ENCODE results near the gene CRISPLD2. TPM values are rescaled to one million over a fixed set of nuclear protein-coding genes. Genes with fewer than 3 reads are reported as not detected.

Gene CRISPLD2
- total and polyA plus RNA-seq, 10 donors: 7.9 to 271 (median 75.5) TPM

DNA sequence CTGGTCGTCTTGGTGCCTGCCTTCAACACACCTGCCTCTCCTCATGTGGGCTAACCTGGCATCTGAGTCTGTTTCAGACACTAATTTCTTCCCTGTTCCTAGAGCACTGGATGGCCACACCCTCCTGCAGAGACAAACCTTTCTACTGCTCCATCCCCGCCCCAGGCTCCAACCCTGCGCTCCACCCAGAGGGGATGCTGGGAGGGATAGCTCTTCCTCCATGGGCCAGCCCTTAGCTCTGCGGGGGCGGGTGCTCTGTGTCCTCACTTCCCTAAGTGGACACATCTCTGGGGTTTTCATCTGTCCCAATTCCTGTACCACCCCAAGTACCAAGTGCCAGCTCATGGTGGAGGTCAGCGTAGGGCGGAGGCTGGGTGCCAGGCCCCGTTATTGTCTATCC is 11.0 kb upstream of the CRISPLD2 start:
- no peak for TF ChIP-seq POLR2A (IDR thresholded peaks at IDR 0.05)
- TF ChIP-seq, protein P1, sequence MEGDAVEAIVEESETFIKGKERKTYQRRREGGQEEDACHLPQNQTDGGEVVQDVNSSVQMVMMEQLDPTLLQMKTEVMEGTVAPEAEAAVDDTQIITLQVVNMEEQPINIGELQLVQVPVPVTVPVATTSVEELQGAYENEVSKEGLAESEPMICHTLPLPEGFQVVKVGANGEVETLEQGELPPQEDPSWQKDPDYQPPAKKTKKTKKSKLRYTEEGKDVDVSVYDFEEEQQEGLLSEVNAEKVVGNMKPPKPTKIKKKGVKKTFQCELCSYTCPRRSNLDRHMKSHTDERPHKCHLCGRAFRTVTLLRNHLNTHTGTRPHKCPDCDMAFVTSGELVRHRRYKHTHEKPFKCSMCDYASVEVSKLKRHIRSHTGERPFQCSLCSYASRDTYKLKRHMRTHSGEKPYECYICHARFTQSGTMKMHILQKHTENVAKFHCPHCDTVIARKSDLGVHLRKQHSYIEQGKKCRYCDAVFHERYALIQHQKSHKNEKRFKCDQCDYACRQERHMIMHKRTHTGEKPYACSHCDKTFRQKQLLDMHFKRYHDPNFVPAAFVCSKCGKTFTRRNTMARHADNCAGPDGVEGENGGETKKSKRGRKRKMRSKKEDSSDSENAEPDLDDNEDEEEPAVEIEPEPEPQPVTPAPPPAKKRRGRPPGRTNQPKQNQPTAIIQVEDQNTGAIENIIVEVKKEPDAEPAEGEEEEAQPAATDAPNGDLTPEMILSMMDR (IDR thresholded peaks at IDR 0.05 in 8 of 11, conservative IDR thresholded peaks at IDR 0.05 in 3 of 11): no peak
- no peak for TF ChIP-seq POLR2AphosphoS5 (IDR thresholded peaks at IDR 0.05)
- Histone ChIP-seq H3K4me1 (peaks cover 0 to 56% (median 21%) of the 10 kb centered on the region in 6 donors), H3K9me3 (no peaks in the 10 kb centered on the region), H3K4me3 (no peak overlapping the region), H3K27ac (peak overlapping the region in 1 of 8 donors; percentile 21), H3K27me3 (replicated peaks in 1 of 7) (peaks cover 0 to 27% (median 0%) of the 10 kb centered on the region in 7 donors), H3K36me3 (no peaks in the 10 kb centered on the region)
- intact Hi-C loops (cut with DNase I; ENCODE audit: low total_unique reads): no loop called here
- DNase-seq: no peak
- 65 to 86% (median 76%) methylated on average over 8 of the region's 8 CpGs for WGBS, 5 donors

DNA sequence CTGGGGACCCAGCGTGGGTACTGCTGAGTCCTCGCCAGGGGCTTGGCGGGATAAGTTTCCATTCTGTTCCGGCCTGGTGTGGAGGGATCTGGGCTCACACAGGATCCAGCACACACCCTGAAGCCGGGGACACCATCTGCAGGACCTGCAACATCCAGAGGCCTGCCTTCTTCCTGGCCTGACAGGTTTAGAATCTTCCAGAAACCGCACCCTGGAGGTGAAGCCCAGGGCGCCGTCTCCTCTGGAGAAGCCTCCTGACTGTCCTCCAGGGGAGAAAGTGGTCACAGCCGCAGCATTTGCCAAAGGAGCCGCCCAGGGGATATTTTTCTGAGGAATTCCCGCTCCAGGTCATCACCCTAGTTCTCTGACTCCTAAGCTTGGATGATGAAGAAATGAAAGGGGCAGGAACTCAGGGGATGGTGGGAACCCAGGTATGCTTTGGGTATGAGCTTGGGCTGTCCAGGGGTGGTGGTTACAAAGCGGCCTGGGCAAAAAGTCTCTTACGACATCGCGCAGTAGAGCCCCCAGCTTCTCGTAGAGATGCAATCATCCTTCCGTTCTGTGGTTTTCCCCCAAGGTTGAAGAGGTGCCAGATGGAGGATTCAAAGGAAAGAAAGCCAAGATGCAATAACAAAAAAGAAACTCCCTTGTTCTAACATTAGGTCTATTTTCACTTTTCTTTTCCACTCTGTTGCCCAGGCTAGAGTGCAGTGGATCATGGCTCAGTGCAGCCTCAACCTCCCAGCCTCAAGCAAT is 9.1 kb upstream of the CRISPLD2 start:
- Histone ChIP-seq H3K4me3 (peak overlapping the region in 1 of 8 donors; percentile 17), H3K27ac (peak overlapping the region in 6 of 8 donors; percentile 18 to 85 (median 66)), H3K27me3 (replicated peaks in 1 of 7) (peaks cover 0 to 27% (median 0%) of the 10 kb centered on the region in 7 donors), H3K36me3 (no peaks in the 10 kb centered on the region), H3K4me1 (peaks cover 0 to 52% (median 21%) of the 10 kb centered on the region in 6 donors), H3K9me3 (no peaks in the 10 kb centered on the region)
- TF ChIP-seq, protein P1 (IDR thresholded peaks at IDR 0.05 in 8 of 11, conservative IDR thresholded peaks at IDR 0.05 in 3 of 11): no peak
- no peak for TF ChIP-seq POLR2A (IDR thresholded peaks at IDR 0.05)
- peak in 1 of 3 donors; percentile 56 for TF ChIP-seq POLR2AphosphoS5 (IDR thresholded peaks at IDR 0.05)
- DNase-seq: no peak
- WGBS, 5 donors: 50 to 61% (median 54%) methylated on average over 15 to 17 of the region's 17 CpGs
- intact Hi-C loops (cut with DNase I; ENCODE audit: low total_unique reads): no loop called here

DNA sequence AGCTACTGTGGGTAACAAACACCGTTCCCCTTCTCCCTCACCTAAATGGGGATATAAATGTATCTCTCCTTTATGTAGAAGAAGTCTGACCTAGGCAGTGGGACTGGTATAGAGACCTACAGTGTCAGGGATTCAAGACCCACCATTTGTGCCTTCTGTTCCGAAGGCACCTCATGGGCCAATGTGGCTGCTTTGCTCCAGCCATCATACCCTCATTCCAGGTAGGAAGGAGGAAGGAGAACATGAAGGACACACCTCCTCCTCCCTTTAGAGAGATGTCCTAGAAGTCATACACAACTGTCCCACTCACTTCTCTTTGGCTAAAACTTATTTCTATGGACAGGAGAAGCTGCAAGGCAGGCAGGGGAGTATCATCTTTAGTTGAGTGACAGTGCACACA is 8.3 kb upstream of the CRISPLD2 start:
- H3K4me1 ChIP-seq: peaks cover 0 to 44% (median 14%) of the 10 kb centered on the region in 6 donors
- WGBS, 5 donors: 86 to 100% (median 96%) methylated on average over 2 of the region's 2 CpGs
- intact Hi-C loops (cut with DNase I; ENCODE audit: low total_unique reads): no loop called here
- peak overlapping the region in 1 of 8 donors; percentile 17 for H3K4me3 ChIP-seq
- DNase-seq: no peak
- peaks cover 0 to 24% (median 0%) of the 10 kb centered on the region in 7 donors for H3K27me3 ChIP-seq (replicated peaks in 1 of 7)
- peak overlapping the region in 6 of 8 donors; percentile 18 to 85 (median 66) for H3K27ac ChIP-seq
- H3K9me3 ChIP-seq: no peaks in the 10 kb centered on the region
- no peaks in the 10 kb centered on the region for H3K36me3 ChIP-seq
- TF ChIP-seq, protein P1 (IDR thresholded peaks at IDR 0.05 in 8 of 11, conservative IDR thresholded peaks at IDR 0.05 in 3 of 11): no peak
- TF ChIP-seq POLR2A (IDR thresholded peaks at IDR 0.05) (no peak), POLR2AphosphoS5 (IDR thresholded peaks at IDR 0.05) (no peak)

Data from spleen (tissue), 11 donors.